ENCODE results near the gene S100A5.

The S100A5 gene

DNA sequence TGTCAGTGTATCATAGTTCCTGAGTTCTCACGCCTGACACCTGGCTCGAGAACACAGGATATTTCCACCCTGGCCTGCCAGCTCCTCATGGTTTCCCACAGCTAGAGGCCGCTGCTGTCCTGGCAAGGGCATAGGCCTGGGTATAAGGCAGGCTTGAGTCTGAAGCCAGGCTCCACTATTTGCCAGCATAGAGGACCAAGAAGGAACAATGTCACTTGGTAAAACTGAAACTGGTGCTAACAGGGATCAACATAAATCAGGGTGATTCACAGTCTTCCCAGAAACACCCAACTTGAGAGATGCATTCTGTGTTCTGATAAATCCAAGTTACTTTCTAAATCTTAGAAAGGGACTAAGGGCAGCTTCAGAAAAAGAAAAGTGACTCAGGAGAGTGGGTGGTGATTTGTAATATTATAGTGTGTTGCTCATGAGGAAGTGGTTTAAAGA, 31.9 kb upstream of the S100A5 start:
- Histone ChIP-seq H3K4me2 (ENCODE audit: low read depth, low read length) (no peak overlapping the region), H3K9ac (ENCODE audit: low read length) (no peak overlapping the region), H2AFZ (ENCODE audit: low read length) (no peak overlapping the region), H3K79me2 (ENCODE audit: low read length) (no peaks in the 10 kb centered on the region), H3K36me3 (replicated peaks; ENCODE audit: insufficient read depth, low read length) (no peaks in the 10 kb centered on the region), H4K20me1 (ENCODE audit: insufficient read depth, low read length) (no peaks in the 10 kb centered on the region), H3K9me3 (replicated peaks; ENCODE audit: insufficient read depth, low read length) (no peaks in the 10 kb centered on the region), H3K27me3 (replicated peaks; ENCODE audit: insufficient read depth, low read length) (peaks cover under 1% of the 10 kb centered on the region; the same call in 1 of the 2 replicates), H3K4me1 (ENCODE audit: low read length) (0 out of 2 replicates have a peak, but pooled peaks cover 3% of the 10 kb centered on the region), H3F3A (ENCODE audit: insufficient read depth, low read length) (no peaks in the 10 kb centered on the region), H3K9me2 (replicated peaks; ENCODE audit: insufficient read depth, low read length) (no peaks in the 10 kb centered on the region), H3K27ac (ENCODE audit: low read length) (no peak overlapping the region), H3K4me3 (ENCODE audit: low read length) (no peak overlapping the region)
- TF ChIP-seq EZH2phosphoT487 (IDR thresholded peaks at IDR 0.05; ENCODE audit: low read length) (no peak), EZH2 (optimal IDR thresholded peaks at IDR 0.05; ENCODE audit: low read depth, low read length) (no peak)
- TF ChIP-seq, protein P1, sequence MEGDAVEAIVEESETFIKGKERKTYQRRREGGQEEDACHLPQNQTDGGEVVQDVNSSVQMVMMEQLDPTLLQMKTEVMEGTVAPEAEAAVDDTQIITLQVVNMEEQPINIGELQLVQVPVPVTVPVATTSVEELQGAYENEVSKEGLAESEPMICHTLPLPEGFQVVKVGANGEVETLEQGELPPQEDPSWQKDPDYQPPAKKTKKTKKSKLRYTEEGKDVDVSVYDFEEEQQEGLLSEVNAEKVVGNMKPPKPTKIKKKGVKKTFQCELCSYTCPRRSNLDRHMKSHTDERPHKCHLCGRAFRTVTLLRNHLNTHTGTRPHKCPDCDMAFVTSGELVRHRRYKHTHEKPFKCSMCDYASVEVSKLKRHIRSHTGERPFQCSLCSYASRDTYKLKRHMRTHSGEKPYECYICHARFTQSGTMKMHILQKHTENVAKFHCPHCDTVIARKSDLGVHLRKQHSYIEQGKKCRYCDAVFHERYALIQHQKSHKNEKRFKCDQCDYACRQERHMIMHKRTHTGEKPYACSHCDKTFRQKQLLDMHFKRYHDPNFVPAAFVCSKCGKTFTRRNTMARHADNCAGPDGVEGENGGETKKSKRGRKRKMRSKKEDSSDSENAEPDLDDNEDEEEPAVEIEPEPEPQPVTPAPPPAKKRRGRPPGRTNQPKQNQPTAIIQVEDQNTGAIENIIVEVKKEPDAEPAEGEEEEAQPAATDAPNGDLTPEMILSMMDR (IDR thresholded peaks at IDR 0.05; ENCODE audit: low read length), result peak; percentile 93
- DNase-seq, result peak; percentile 77

DNA sequence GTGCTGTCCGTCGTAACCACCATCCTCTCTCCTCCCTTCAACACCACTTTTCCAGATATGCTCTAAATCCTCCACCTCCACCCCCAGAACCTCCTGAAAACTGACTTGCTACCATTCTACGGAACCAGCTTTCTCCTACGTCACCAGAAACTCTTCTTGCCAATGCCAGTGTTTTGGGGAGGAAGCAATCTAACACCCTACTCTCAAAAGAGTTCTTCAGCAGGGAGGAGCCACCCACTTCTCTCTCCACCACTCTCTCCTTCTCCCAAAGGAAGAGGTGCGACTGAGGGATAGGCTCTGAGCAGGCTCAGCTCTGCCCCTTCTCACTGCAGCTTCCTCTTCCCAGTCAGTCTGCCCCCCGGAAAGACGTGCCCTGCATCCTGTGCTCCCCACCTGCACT, 31.0 kb upstream of the S100A5 start:
- DNase-seq, result no peak
- no peak overlapping the region for H2AFZ ChIP-seq (ENCODE audit: low read length)
- no peaks in the 10 kb centered on the region for H3K27me3 ChIP-seq (replicated peaks; ENCODE audit: insufficient read depth, low read length)
- H3K4me1 ChIP-seq (ENCODE audit: low read length), result peaks cover 7% of the 10 kb centered on the region
- H3K4me2 ChIP-seq (ENCODE audit: low read depth, low read length), result no peak overlapping the region
- H3K79me2 ChIP-seq (ENCODE audit: low read length), result no peaks in the 10 kb centered on the region
- TF ChIP-seq EZH2 (optimal IDR thresholded peaks at IDR 0.05; ENCODE audit: low read depth, low read length), result no peak
- TF ChIP-seq EZH2phosphoT487 (IDR thresholded peaks at IDR 0.05; ENCODE audit: low read length), result no peak
- TF ChIP-seq, protein P1 (IDR thresholded peaks at IDR 0.05; ENCODE audit: low read length), result no peak
- no peaks in the 10 kb centered on the region for H4K20me1 ChIP-seq (ENCODE audit: insufficient read depth, low read length)
- H3K27ac ChIP-seq (ENCODE audit: low read length), result no peak overlapping the region
- H3K36me3 ChIP-seq (replicated peaks; ENCODE audit: insufficient read depth, low read length), result no peaks in the 10 kb centered on the region
- H3K9me2 ChIP-seq (replicated peaks; ENCODE audit: insufficient read depth, low read length), result no peaks in the 10 kb centered on the region
- no peak overlapping the region for H3K9ac ChIP-seq (ENCODE audit: low read length)
- no peaks in the 10 kb centered on the region for H3F3A ChIP-seq (ENCODE audit: insufficient read depth, low read length)
- H3K9me3 ChIP-seq (replicated peaks; ENCODE audit: insufficient read depth, low read length), result no peaks in the 10 kb centered on the region
- H3K4me3 ChIP-seq (ENCODE audit: low read length), result no peak overlapping the region

DNA sequence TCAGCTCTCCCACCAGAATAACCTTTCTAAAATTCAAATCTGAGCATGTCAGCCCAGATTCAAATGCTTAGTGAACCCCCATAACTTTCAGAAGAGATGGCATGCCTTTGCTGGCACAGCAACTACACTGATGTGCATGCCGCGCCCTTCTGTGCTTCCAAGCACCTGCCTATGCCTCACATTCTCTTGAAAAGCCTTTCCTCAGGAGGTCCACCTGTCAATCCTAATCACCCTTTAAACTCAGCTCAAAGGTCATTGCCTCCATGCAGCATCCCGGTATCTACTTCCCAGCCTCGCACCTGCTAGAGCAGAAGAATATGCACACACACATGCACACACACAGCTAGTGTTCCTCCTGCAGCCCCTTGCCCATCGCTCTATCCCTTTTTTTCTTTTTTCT, 30.1 kb upstream of the S100A5 start:
- Histone ChIP-seq H3K79me2 (ENCODE audit: low read length) (no peaks in the 10 kb centered on the region), H3K9me3 (replicated peaks; ENCODE audit: insufficient read depth, low read length) (no peaks in the 10 kb centered on the region), H3K9ac (ENCODE audit: low read length) (no peak overlapping the region), H2AFZ (ENCODE audit: low read length) (no peak overlapping the region), H3K36me3 (replicated peaks; ENCODE audit: insufficient read depth, low read length) (no peaks in the 10 kb centered on the region), H3K9me2 (replicated peaks; ENCODE audit: insufficient read depth, low read length) (no peaks in the 10 kb centered on the region), H3K4me3 (ENCODE audit: low read length) (no peak overlapping the region), H3K4me2 (ENCODE audit: low read depth, low read length) (no peak overlapping the region), H3F3A (ENCODE audit: insufficient read depth, low read length) (no peaks in the 10 kb centered on the region), H4K20me1 (ENCODE audit: insufficient read depth, low read length) (no peaks in the 10 kb centered on the region), H3K27ac (ENCODE audit: low read length) (no peak overlapping the region), H3K27me3 (replicated peaks; ENCODE audit: insufficient read depth, low read length) (no peaks in the 10 kb centered on the region), H3K4me1 (ENCODE audit: low read length) (peaks cover 12% of the 10 kb centered on the region)
- DNase-seq, result no peak
- no peak for TF ChIP-seq EZH2 (optimal IDR thresholded peaks at IDR 0.05; ENCODE audit: low read depth, low read length)

DNA sequence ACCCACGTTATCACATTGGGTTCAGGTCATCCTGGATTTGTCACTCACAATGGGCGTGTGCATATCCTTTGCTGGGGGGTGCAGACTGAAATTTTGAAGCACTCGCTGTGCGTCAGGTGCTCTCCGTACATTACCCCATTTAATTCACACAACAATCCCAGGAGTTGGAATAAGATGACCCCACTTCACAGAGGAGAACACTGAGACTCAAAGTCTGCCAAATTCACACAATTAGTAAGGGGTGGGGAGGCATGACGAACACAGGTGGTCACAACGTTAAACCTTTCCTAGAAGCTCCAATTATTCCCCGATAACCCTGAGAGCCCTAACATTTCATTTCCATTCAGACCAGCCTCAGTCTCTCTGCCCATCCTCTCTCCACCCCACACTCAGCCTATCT, 28.7 kb upstream of the S100A5 start:
- TF ChIP-seq EZH2phosphoT487 (IDR thresholded peaks at IDR 0.05; ENCODE audit: low read length) (no peak), EZH2 (optimal IDR thresholded peaks at IDR 0.05; ENCODE audit: low read depth, low read length) (no peak)
- TF ChIP-seq, protein P1 (IDR thresholded peaks at IDR 0.05; ENCODE audit: low read length), result no peak
- no peaks in the 10 kb centered on the region for H3K9me2 ChIP-seq (replicated peaks; ENCODE audit: insufficient read depth, low read length)
- H3K36me3 ChIP-seq (replicated peaks; ENCODE audit: insufficient read depth, low read length), result no peaks in the 10 kb centered on the region
- DNase-seq, result no peak
- no peaks in the 10 kb centered on the region for H3K9me3 ChIP-seq (replicated peaks; ENCODE audit: insufficient read depth, low read length)
- H3K4me2 ChIP-seq (ENCODE audit: low read depth, low read length), result no peak overlapping the region
- no peaks in the 10 kb centered on the region for H4K20me1 ChIP-seq (ENCODE audit: insufficient read depth, low read length)
- H3K79me2 ChIP-seq (ENCODE audit: low read length), result no peaks in the 10 kb centered on the region
- H3K27me3 ChIP-seq (replicated peaks; ENCODE audit: insufficient read depth, low read length), result no peaks in the 10 kb centered on the region
- no peaks in the 10 kb centered on the region for H3F3A ChIP-seq (ENCODE audit: insufficient read depth, low read length)
- H3K9ac ChIP-seq (ENCODE audit: low read length), result no peak overlapping the region
- peaks cover 12% of the 10 kb centered on the region for H3K4me1 ChIP-seq (ENCODE audit: low read length)
- H3K27ac ChIP-seq (ENCODE audit: low read length), result no peak overlapping the region
- H3K4me3 ChIP-seq (ENCODE audit: low read length), result no peak overlapping the region
- H2AFZ ChIP-seq (ENCODE audit: low read length), result no peak overlapping the region

Data from MM.1S (cell line).